Activated CD8-positive, alpha-beta T cell treated with anti-CD3 and anti-CD28 coated beads, Interleukin-2, amount 10 ng/mL, durations not matched to agents 7 days and 5 days (primary cell): Measurements from ENCODE around the gene CCNQ. TPM values are rescaled to one million over a fixed set of nuclear protein-coding genes. Genes with fewer than 3 reads are reported as not detected.

Source experiments
- ATAC-seq: fragments of 150-1000 bp; cut with Tn5 transposase; one replicate; pipeline ENCODE4 v1.10.0; 2021; ENCODE audit warnings: moderate library complexity
- CTCF ChIA-PET: fragments of 350-600 bp; sonication (Branson Sonifier 250); formaldehyde crosslinking; loops from one replicate; lab custom pipeline; 2021; ENCODE audit warnings: antibody characterized with exemption; lab: Charles Lee
- POLR2A ChIA-PET: fragments of 350-600 bp; sonication (Branson Sonifier 250); formaldehyde crosslinking; loops from one replicate; lab custom pipeline; 2021; ENCODE audit warnings: antibody characterized with exemption; lab: Charles Lee
- DNase-seq: peaks from one replicate; pipeline ENCODE4 v3.0.0-alpha.2; 2020
- H3K27ac Mint-ChIP-seq: one replicate; pipeline ENCODE4 v1.8.0; 2021; ENCODE audit warnings: mild to moderate bottlenecking, mixed read lengths
- H3K27me3 Mint-ChIP-seq: one replicate; pipeline ENCODE4 v1.8.0; 2021; ENCODE audit warnings: low read depth, mixed read lengths
- H3K36me3 Mint-ChIP-seq: one replicate; pipeline ENCODE4 v1.8.0; 2021; ENCODE audit warnings: low read depth, mixed read lengths
- H3K4me1 Mint-ChIP-seq: one replicate; pipeline ENCODE4 v1.8.0; 2021; ENCODE audit warnings: low read depth, mixed read lengths
- H3K4me3 Mint-ChIP-seq: one replicate; pipeline ENCODE4 v1.8.0; 2021; ENCODE audit warnings: mild to moderate bottlenecking, mixed read lengths
- H3K9me3 Mint-ChIP-seq: one replicate; pipeline ENCODE4 v1.8.0; 2022; ENCODE audit warnings: mixed read lengths; ENCODE audit not compliant: insufficient read depth
- total RNA-seq, 2 experiments: library from RNA; stranded (reverse); gene quantifications; one replicate each; pipeline ENCODE4 v1.2.3, GENCODE V29; 2021

CCNQ gene
- 10 to 100 TPM; 23.9 to 24.5 TPM for total RNA-seq

DNA sequence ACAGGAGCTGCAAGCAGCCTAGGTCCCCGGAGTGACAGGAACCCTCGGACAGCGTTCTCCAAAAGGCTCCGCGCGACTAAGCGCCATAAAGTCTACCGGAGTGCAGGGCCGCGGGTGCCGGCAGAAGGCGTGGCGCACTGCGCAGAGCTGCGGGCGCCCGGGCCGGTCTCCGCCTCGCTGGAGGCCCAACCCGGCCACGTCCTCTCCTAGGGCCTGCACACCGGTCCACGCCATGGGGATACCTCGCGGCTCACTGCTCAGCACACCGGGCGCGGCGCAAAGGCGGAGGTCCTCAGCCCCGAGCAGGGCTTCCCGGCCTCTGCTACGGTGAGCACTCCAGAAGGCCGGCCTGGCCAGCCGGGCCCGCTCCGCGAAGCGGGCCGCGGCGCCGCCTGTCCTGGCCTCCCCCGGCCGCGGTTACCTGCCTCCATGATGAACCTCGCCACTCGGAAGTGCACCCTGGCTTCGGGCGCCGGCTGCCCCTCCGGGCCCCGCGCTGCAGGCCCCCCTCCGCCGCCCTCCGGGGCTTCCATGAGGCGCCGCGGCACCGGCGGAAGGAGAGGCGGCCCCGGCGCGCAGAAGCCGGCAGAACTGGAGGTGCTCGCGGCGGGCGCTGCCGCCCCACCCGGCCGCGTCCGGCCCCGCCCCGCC lies at the start of gene CCNQ:
CCNQ (minus strand) TSS at position 599 of the 651 bp plus-strand sequence; CDS start at position 533, 66 bp downstream.
- DNase-seq (peak; percentile 33), ATAC-seq (peak; percentile 70)
- Mint-ChIP-seq H3K9me3 (no peaks in the 10 kb centered on the region), H3K27ac (peak within 1 kb of the TSS; percentile 83), H3K27me3 (no peaks in the 10 kb centered on the region), H3K4me3 (peak within 1 kb of the TSS; percentile 84), H3K36me3 (peaks cover 8% of the 10 kb centered on the region), H3K4me1 (peaks cover 25% of the 10 kb centered on the region)
- CTCF ChIA-PET: interaction anchor here (2.0 to 3.1 kb wide), 2 partner anchors 11 to 63 kb away, joined by 9 to 11 read pairs; no protein-coding TSS in a partner anchor
- POLR2A ChIA-PET: interaction anchor here (0.6 kb wide), 1 partner anchor 34 kb away, joined by 3 read pairs; no protein-coding TSS in a partner anchor

DNA sequence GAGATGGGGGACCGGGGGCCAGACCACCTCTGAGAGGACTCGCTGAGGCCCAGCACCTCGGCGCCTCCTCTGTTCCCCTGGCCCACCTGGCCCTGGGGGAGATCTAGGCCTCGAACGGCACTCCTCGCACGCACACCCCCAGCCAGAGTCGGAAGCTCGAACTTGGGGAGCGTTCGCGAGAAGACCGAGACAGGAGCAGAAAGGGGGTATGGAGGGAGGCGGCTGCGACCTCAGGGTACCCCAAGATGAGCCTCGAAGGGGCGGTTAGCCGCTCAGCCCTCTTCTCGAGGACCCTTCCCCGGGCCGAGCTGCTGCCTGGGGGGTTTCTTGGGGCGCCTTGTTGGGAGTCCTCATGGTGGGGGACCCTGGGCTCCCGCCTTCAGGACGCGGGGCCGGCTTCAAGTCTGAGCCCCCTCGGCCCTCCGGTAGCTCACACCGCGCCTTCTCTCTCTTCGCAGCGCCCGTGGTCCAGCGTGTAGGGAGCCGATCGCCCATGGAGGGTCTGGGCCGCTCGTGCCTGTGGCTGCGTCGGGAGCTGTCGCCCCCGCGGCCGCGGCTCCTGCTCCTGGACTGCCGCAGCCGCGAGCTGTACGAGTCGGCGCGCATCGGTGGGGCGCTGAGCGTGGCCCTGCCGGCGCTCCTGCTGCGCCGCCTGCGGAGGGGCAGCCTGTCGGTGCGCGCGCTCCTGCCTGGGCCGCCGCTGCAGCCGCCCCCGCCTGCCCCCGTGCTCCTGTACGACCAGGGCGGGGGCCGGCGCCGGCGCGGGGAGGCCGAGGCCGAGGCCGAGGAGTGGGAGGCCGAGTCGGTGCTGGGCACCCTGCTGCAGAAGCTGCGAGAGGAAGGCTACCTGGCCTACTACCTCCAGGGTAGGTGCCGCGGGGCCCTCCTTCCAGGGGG lies 48.8 kb upstream of the CCNQ start:
- DNase-seq: no peak
- ChIA-PET CTCF (interaction anchor here (1.0 to 3.4 kb wide), 7 partner anchors 14 to 615 kb away, joined by 4 to 16 read pairs (median 12); no protein-coding TSS in a partner anchor), POLR2A (no interaction called here)

DNA sequence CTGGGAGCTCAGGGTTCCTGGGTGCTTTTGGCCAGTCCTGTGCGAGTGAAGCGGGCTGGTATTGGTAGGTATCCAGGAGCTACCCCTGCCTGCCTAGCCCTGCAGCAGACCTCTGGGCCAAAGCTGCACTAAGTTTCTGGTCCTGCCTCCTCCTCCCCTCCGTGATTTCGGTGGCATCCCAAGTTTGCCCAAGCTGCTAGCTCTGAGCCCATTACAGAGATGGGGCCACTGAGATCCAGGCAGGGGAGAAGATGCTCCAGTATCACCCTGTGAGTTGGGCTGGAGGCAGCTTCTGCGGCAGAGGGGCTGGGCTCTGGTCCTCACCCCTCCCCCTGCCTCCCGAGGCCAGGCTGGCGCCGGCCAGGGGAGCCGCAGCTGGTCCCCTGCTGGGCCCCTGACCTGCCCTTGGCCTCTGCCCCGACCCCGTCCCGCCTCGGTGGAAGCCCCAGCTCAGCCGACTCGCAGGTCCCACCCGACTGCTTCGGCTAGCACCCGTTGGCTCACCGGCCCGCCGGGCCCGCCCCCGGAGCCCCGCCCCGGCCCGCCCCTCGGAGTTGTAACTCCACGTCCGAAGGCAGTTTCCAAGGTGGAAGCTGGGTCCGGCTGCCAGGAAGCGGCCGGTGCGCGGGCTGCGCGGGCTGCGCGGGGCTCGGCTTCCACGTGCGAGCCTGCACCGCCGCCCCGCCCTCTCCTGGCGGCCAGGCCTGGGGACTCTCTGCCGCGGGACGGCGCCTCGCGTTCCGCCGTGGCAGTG lies 47.9 kb upstream of the CCNQ start, which contains the start of gene DUSP9:
DUSP9 (plus strand) TSS at position 584 of the 754 bp plus-strand sequence. CDS start 751 bp downstream, outside the sequence.
- DNase-seq (no peak), ATAC-seq (peak; percentile 42)
- Mint-ChIP-seq H3K9me3 (no peaks in the 10 kb centered on the region), H3K36me3 (no peaks in the 10 kb centered on the region), H3K4me3 (no peak within 1 kb of the TSS), H3K4me1 (peaks cover 4% of the 10 kb centered on the region), H3K27ac (no peak within 1 kb of the TSS), H3K27me3 (peaks cover 35% of the 10 kb centered on the region)
- POLR2A ChIA-PET: no interaction called here
- CTCF ChIA-PET: interaction anchor here (1.1 to 3.4 kb wide), 6 partner anchors 15 to 614 kb away, joined by 3 to 12 read pairs (median 4); no protein-coding TSS in a partner anchor

More for the DNA sequence above, 48.8 kb upstream of the CCNQ start:
- Mint-ChIP-seq H3K4me1 (peaks cover 3% of the 10 kb centered on the region), H3K36me3 (no peaks in the 10 kb centered on the region), H3K27ac (no peak overlapping the region), H3K27me3 (peaks cover 33% of the 10 kb centered on the region), H3K9me3 (no peaks in the 10 kb centered on the region), H3K4me3 (no peak overlapping the region)
- no peak for ATAC-seq

DNA sequence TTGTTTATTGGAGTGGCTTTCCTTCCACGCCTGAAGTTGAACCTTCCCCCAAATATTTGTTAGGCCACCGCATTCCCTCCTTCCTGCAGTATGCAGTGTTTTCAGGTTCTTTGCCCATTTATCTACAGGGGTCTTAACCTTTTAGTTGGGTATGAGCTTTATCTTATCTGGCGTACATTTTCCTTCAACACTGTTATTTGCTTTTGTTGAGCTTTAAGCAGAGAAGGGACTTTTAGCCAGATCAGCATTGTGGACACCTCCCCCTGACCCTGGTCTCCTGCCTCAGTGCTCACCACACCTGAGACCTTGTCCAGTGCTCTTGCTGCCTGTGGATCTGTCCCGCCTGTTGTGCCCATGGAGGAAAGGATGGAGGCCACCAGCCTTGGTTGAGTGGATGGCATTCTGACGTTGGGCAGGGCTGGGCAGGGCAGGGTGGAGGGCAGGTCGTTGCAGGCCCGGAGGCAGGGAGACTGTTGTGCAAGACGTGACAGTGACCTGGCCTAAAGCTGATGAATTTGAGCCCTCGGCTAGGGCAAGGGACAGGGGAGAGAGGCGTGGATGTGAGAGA lies 47.1 kb upstream of the CCNQ start:
- no peak for DNase-seq
- H3K27ac Mint-ChIP-seq: no peak overlapping the region
- no peaks in the 10 kb centered on the region for H3K36me3 Mint-ChIP-seq
- H3K9me3 Mint-ChIP-seq: no peaks in the 10 kb centered on the region
- no peak for ATAC-seq
- H3K27me3 Mint-ChIP-seq: peaks cover 42% of the 10 kb centered on the region
- H3K4me3 Mint-ChIP-seq: no peak overlapping the region
- peaks cover 8% of the 10 kb centered on the region for H3K4me1 Mint-ChIP-seq
- POLR2A ChIA-PET: no interaction called here
- CTCF ChIA-PET: interaction anchor here (1.1 to 1.5 kb wide), 4 partner anchors 16 to 78 kb away, joined by 3 to 4 read pairs (median 4); no protein-coding TSS in a partner anchor

DNA sequence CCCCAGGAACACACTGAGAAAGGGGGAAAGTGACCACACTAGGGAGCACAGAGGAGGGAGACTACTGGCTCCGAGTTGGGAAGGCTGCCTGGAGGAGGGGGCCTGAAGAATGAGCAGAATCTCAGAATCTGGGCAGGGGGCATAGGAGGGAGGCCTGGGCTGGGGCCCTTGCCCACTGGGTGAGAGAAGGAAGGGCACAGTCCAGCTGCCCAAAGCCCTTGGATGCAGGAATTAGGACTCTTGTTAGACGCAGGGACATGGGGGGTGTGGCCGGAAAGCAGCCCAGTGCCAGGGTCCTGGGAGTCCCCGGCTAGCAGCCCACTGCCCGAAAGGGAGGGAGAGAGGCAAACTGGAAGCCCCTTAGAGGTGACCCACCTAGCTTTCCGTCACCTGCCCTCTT lies 46.2 kb upstream of the CCNQ start:
- Mint-ChIP-seq H3K9me3 (no peaks in the 10 kb centered on the region), H3K36me3 (no peaks in the 10 kb centered on the region), H3K4me1 (peaks cover 8% of the 10 kb centered on the region), H3K27me3 (peaks cover 46% of the 10 kb centered on the region), H3K4me3 (no peak overlapping the region), H3K27ac (no peak overlapping the region)
- no peak for DNase-seq
- ChIA-PET CTCF (interaction anchor here (1.0 to 1.5 kb wide), 4 partner anchors 18 to 44 kb away, joined by 3 to 4 read pairs (median 4); no protein-coding TSS in a partner anchor), POLR2A (interaction anchor here (1.0 kb wide), 1 partner anchor 90 kb away, joined by 3 read pairs; no protein-coding TSS in a partner anchor)
- ATAC-seq: no peak

DNA sequence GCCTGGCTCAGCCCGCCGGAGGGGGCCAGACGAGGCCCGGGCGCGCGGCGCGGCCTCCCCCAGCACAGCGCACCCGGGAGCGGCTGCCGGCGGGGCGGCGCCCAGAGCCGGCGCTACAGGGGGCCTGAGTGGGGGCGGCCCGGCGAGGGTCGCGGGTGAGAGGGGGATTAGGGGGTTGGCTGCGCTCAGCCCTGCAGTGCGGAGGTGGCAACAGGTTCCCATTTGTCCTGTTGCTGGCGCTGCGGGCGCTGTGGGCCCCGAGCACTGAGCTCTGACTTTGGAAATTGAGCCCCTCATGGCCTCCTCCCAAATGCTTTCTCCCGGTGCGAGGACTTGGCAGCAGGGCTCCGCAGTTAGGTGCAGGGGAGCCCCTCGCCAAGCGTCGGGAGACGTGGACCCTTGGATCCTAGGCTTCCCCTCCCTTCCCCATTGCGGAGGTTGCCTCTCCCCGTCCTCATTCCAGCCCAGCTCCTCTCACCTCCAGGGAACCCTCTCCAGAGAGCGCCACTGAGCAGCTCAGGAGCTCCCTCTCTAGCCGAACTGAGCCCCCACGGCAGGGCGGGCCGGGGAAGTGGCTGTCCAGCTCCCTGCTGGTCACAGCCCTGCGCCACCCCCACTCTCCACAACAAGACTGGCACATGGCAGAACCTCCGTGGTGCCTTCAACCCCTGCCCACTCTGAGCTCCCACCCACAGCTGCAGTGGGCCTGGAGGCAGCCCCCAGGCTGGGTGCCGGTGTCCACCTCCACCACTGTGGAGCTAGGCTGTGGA lies 45.6 kb upstream of the CCNQ start:
- peaks cover 8% of the 10 kb centered on the region for H3K4me1 Mint-ChIP-seq
- H3K36me3 Mint-ChIP-seq: no peaks in the 10 kb centered on the region
- no peak for DNase-seq
- H3K27me3 Mint-ChIP-seq: peaks cover 46% of the 10 kb centered on the region
- H3K27ac Mint-ChIP-seq: no peak overlapping the region
- no peaks in the 10 kb centered on the region for H3K9me3 Mint-ChIP-seq
- ChIA-PET POLR2A (interaction anchor here (0.5 to 1.0 kb wide), 2 partner anchors 36 to 90 kb away, joined by 3 read pairs; no protein-coding TSS in a partner anchor), CTCF (interaction anchor here (0.7 to 1.5 kb wide), 7 partner anchors 14 to 44 kb away, joined by 3 to 6 read pairs (median 4); no protein-coding TSS in a partner anchor)
- ATAC-seq: no peak
- no peak overlapping the region for H3K4me3 Mint-ChIP-seq

DNA sequence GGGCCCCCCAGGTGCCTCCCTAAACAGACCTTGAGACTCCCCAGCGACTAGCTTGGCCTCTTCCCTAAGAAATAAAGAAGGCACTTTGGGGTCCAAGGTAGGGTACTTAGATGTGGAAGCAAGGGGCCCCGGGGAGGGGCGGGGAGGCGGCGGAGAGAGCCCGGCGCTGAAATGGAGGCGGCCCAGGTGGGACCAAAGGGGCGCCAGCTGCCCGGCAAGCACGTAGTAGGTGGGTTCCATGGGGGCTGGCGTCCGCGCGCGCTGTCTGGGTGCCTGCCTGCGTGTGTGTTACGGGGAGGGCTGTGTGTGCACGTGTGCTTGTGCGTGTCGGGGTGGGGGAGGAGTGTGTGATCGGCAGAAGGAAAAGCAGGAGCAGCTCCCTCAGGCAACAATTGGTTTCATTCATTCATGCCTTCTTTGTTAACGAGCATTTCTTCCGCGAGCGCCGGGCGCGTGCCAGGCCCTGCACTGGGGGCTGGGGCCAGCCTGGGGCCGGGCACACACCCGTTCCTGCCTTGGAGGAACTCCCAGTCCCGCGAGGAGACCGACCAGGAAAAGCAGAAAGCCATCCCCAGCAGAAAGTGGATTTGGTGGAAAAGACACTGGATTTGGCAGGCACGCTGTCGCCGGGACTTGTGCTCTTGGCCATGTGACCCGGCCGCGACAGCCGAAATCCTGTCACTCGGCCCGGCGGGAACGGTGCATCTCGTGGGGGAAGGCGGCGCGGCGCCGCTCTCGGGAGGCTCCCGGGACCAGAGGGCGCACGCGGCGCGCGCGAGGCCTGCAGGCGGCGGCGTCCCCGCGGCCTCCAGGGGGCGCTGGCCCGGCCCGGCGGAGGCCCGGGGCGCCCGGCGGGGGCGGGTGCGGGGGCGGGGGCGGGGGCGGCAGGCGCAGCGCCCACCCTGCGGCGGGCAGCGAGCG lies 44.8 kb upstream of the CCNQ start:
- no peak overlapping the region for H3K27ac Mint-ChIP-seq
- H3K4me3 Mint-ChIP-seq: no peak overlapping the region
- ChIA-PET POLR2A (no interaction called here), CTCF (interaction anchor here (1.0 to 1.5 kb wide), 3 partner anchors 24 to 39 kb away, joined by 3 to 6 read pairs (median 4); no protein-coding TSS in a partner anchor)
- DNase-seq (no peak), ATAC-seq (peak; percentile 42)
- H3K9me3 Mint-ChIP-seq: no peaks in the 10 kb centered on the region
- H3K27me3 Mint-ChIP-seq: peaks cover 46% of the 10 kb centered on the region
- H3K36me3 Mint-ChIP-seq: no peaks in the 10 kb centered on the region
- peaks cover 8% of the 10 kb centered on the region for H3K4me1 Mint-ChIP-seq

DNA sequence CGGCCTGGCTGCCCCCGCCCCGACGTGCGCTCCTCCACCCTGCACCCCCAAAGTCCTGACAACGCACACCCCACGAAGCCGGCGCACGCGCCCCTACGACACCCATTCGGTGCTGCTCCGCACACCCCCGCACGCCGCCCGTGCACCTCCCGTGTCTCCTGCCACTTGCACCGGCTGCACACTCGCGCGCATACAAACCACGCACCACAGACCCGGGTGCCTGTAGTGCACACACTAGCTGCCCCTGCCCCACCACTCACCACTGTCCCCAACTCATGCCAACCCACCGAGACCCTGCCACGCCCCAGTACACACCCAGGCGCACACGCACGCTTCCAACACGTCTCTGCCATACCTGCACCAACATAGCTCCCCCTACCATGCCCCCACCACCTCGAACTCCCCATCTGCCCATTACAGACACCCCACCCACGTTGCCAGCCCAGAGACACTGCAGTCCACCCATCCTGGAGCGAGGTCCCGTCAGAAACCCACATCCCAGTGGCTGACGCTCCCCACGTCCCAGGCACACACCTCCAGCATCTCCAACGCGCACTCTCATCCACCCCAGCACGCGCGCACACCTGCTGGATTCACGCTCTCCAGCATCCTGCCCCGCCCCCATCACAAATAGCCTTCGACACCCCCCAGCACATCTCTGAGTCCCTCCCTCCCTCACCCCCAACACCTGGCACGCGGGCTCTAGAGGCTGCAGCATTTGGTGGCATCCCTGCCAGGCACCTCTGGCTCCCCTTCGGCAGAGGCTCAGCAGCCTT lies 43.9 kb upstream of the CCNQ start:
- no peak for ATAC-seq
- H3K27me3 Mint-ChIP-seq: peaks cover 43% of the 10 kb centered on the region
- DNase-seq: no peak
- ChIA-PET CTCF (interaction anchor here (1.0 kb wide), 1 partner anchor 39 kb away, joined by 3 read pairs; no protein-coding TSS in a partner anchor), POLR2A (no interaction called here)
- no peaks in the 10 kb centered on the region for H3K9me3 Mint-ChIP-seq
- peaks cover 8% of the 10 kb centered on the region for H3K4me1 Mint-ChIP-seq
- no peak overlapping the region for H3K27ac Mint-ChIP-seq
- H3K4me3 Mint-ChIP-seq: no peak overlapping the region
- H3K36me3 Mint-ChIP-seq: no peaks in the 10 kb centered on the region

DNA sequence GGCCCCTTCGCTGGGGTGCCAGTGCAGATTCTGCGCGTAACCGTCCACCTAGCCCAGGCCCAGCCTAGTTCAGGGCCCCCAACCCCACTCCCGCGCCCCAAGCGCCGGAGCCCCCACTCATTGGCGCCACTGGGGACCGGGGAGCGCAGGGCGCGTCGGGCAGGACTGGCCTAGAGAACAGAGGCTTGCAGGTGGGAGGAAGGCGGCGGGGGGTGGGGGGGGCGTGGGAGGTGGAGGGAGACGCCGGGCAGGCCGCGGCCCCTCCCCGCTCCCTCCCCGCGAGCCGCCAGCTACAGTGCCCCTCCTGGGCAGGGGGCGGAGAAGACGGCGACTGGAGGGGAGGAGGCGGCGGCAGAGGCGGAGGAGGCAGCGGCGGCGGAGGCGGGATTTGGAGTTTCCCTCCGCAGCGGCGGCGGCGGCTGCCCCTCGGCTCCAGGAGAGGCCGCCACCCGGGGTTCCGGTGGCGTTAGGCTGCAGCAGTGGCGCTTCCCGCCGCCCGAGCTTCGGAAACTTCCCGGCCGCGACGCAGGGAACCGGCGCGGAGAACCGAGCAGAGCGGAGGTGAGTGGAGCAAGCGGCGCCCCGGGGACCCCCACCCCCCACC lies 43.2 kb upstream of the CCNQ start:
- DNase-seq (no peak), ATAC-seq (no peak)
- no peak overlapping the region for H3K27ac Mint-ChIP-seq
- no peaks in the 10 kb centered on the region for H3K36me3 Mint-ChIP-seq
- no peak overlapping the region for H3K4me3 Mint-ChIP-seq
- no peaks in the 10 kb centered on the region for H3K9me3 Mint-ChIP-seq
- H3K27me3 Mint-ChIP-seq: peaks cover 43% of the 10 kb centered on the region
- H3K4me1 Mint-ChIP-seq: peaks cover 8% of the 10 kb centered on the region
- POLR2A ChIA-PET: no interaction called here
- CTCF ChIA-PET: no interaction called here
